Cardiac fibroblast (primary cell): Measurements from ENCODE around the gene HOXA9.

ENCODE experiments used
- DNase-seq, 2 donors: peaks; one replicate each; pipeline versions ENCODE4 v3.0.0 to v3.0.0-alpha.2; 2010; ENCODE audit warnings: low read depth in 2 of 2
- H3K4me3 ChIP-seq, 2 donors: replicated peaks in 1 of 2; 1 replicate in 1 of 2; 2 replicates in 1 of 2; pipeline ENCODE4 v1.5.1; 2011; ENCODE audit warnings: low read depth in 2 of 2, low read length in 2 of 2, mild to moderate bottlenecking in 2 of 2, moderate library complexity in 1 of 2
- CTCF ChIP-seq: IDR thresholded peaks from one replicate; pipeline ENCODE4 v1.5.1; 2011; ENCODE audit warnings: low read depth, mild to moderate bottlenecking, low read length, inconsistent platforms

HOXA9 gene

GRCh38 chr7:27173956-27174873, 8.9 kb upstream of the HOXA9 start, which contains the start of gene HOXA10:
Gene HOXA10, minus strand, starts transcription at chr7:27174320. Its CDS starts 14 bp downstream, at chr7:27174306.
- no peak for TF ChIP-seq CTCF
- no peak within 1 kb of the TSS for H3K4me3 ChIP-seq
- DNase-seq = no peak

- no peak for DNase-seq
- no peak for TF ChIP-seq CTCF
- no peak overlapping the region for H3K4me3 ChIP-seq
Measured at GRCh38 chr7:27173511-27173955, 8.2 kb upstream of the HOXA9 start.

- TF ChIP-seq CTCF = no peak
- H3K4me3 ChIP-seq = no peak overlapping the region
- no peak for DNase-seq
Measured at GRCh38 chr7:27172823-27173510, 7.6 kb upstream of the HOXA9 start.

GRCh38 chr7:27172315-27172774, 7.0 kb upstream of the HOXA9 start:
- no peak for DNase-seq
- TF ChIP-seq CTCF = no peak
- H3K4me3 ChIP-seq = no peak overlapping the region

GRCh38 chr7:27171637-27172314, 6.4 kb upstream of the HOXA9 start:
- no peak for DNase-seq
- TF ChIP-seq CTCF = no peak
- H3K4me3 ChIP-seq = no peak overlapping the region

- DNase-seq = no peak
- no peak for TF ChIP-seq CTCF
- no peak overlapping the region for H3K4me3 ChIP-seq
Measured at GRCh38 chr7:27171325-27171636, 5.9 kb upstream of the HOXA9 start.
